ENCODE measurements around the gene SCGB1A1.

The SCGB1A1 gene

DNA sequence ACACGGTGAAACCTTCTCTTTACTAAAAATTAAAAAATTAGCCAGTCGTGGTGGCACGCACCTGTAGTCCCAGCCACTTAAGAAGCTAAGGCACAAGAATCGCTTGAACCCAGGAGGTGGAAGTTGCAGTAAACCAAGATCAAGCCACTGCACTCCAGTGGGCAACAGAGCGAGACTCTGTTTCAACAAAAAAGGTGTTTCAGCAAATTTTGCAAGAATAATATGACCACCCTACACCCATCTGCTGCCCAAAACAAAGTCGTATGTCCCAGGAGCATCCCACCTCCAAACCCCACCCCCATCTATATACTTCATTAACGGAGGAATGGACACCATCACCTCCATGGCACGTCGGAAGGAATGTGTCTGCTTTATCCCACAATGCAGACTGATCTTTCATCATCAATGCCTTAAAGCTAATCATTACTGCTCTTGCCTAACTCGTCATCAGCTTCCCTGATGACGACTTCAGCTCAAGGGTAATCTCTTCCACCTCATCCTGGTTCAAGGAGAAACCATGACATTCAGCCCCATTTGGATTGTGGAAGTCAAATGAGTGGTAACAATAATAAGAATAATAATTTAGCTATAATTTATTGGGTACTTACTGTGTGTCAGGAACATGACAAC is 34.1 kb downstream of the SCGB1A1 start:
- TF ChIP-seq, protein P1, sequence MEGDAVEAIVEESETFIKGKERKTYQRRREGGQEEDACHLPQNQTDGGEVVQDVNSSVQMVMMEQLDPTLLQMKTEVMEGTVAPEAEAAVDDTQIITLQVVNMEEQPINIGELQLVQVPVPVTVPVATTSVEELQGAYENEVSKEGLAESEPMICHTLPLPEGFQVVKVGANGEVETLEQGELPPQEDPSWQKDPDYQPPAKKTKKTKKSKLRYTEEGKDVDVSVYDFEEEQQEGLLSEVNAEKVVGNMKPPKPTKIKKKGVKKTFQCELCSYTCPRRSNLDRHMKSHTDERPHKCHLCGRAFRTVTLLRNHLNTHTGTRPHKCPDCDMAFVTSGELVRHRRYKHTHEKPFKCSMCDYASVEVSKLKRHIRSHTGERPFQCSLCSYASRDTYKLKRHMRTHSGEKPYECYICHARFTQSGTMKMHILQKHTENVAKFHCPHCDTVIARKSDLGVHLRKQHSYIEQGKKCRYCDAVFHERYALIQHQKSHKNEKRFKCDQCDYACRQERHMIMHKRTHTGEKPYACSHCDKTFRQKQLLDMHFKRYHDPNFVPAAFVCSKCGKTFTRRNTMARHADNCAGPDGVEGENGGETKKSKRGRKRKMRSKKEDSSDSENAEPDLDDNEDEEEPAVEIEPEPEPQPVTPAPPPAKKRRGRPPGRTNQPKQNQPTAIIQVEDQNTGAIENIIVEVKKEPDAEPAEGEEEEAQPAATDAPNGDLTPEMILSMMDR (IDR thresholded peaks at IDR 0.05; ENCODE audit: control insufficient read depth, extremely low read depth, insufficient read depth): no peak
- H3K4me3 ChIP-seq (ENCODE audit: low read depth, low read length): no peak overlapping the region
- no peak for DNase-seq (ENCODE audit: low read depth)

DNA sequence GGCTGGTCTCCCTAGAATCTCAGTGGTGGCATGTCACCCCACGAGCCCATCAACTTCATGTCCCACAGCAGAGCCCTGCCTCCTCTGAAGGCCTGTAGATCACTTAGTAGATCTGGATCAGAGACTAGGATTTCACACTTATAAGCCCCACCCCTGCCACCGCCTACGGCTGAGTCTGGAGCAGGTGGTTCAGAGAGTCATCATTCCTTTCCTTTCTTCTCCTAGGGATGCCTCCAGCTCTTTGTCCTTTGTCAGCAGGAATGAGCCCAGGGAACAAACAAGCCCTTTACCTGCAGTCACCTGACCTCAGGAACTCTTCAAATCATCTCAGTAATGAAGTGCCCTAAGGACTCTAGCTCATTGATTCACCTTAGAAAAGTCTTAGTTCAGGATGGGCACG is 37.8 kb downstream of the SCGB1A1 start:
- DNase-seq (ENCODE audit: low read depth): no peak
- TF ChIP-seq, protein P1 (IDR thresholded peaks at IDR 0.05; ENCODE audit: control insufficient read depth, extremely low read depth, insufficient read depth): no peak
- no peak overlapping the region for H3K4me3 ChIP-seq (ENCODE audit: low read depth, low read length)

DNA sequence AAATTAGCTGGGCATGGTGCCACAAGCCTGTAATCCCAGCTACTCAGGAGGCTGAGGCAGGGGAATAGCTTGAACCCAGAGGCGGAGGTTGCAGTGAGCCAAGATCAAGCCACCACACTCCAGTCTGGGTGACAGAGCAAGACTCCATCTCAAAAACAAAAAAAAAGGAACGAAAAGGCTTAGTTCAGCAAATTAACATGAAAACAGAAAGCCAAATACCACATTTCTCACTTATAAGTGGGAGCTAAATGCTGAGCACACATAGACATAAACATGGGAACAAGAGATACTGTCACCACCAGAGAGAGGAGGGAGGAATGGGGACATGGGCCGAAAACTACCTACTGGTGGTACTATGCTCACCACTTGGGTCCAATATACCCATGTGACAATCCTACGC is 38.6 kb downstream of the SCGB1A1 start:
- H3K4me3 ChIP-seq (ENCODE audit: low read depth, low read length): no peak overlapping the region
- TF ChIP-seq, protein P1 (IDR thresholded peaks at IDR 0.05; ENCODE audit: control insufficient read depth, extremely low read depth, insufficient read depth): no peak
- DNase-seq (ENCODE audit: low read depth): no peak

DNA sequence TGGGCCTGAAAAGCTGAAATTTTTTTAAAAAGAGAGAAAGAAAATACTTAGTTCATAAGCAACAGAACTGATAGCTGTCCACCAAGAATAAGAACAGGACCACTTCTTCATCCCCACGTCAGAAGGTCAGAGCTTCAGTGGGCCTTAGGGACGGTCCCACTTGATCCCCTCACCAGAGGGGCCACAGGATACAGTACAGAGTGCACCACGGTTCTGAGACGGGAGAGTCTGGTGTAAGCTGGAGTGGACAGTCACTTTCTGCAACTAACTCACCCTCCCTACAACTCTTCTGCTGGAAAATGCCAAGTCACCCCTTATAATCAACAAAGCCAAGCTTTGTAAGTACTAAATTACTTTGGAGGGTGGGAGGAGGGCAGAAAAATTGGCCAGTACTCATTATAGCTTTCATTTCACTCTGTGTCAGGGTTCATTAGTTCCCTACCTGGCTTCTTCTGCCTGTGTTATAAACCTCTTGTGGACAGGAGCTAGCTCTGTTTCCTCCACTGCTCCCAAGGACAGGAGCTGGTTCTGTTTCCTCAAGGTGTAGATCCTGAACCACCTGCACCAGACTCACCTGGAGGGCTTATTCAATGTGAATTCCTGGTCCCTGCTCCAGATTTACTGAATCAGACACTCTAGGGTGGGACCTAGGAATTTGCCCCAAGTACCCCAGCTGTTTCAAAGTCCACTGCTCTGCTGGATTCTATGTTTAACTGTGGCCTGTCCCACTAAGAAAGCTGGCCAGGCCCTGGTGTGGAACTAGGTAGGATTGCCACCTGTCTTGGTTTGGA is 39.6 kb downstream of the SCGB1A1 start:
- DNase-seq (ENCODE audit: low read depth): no peak
- no peak overlapping the region for H3K4me3 ChIP-seq (ENCODE audit: low read depth, low read length)
- TF ChIP-seq, protein P1 (IDR thresholded peaks at IDR 0.05; ENCODE audit: control insufficient read depth, extremely low read depth, insufficient read depth): no peak

DNA sequence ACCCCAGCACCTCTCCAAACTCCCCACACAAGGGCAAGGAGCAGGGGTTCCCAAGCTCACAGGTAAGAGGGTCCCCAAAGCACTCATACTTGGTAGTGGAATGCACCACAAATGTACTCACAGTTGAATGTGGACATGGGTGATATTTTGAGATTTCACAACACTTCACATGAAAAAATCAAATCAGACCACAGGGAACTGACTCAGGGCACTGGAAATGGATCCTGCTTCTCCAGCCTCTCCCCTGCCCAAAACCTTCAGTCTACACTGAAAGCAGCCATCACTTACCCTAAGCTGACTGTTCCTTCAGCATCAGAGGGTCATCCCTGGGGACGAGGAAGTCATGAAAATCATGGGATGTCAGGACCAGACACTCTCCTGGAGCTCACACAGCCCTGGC is 40.2 kb downstream of the SCGB1A1 start:
- no peak for DNase-seq (ENCODE audit: low read depth)

DNA sequence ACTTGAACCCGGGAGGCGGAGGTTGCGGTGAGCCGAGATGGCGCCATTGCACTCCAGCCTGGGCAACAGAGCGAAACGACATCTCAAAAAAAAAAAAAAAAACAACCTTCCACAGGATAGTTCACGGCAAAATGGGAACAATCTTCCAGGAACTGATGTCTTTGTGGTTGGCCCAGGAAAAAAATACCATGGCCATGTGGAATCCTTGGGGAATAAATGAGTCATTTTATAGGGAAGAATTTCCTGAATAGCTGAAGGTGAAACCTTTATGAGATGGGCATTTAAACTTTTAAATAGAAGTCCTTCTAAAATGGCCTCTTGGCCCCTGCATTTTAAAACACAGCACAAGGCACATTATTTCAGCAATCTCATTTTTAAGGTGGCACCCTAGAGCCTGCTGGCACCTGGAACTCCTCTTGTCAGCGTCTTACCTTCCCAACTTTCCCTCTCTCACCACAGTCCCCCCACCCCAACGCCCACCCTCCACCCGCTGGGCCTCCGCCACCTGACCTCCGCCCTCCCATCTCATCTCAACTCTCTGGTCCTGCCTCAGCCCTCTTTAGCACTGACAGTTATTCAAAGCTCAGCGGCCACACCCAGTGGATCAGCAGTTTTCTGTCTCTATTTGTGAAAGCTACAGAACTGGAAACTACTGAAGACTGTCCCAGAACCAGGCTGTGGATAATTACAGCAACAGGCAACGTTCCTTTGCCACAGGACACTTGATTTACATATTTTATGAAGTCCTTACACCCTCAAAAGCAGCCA is 43.1 kb downstream of the SCGB1A1 start:
- TF ChIP-seq, protein P1 (IDR thresholded peaks at IDR 0.05; ENCODE audit: control insufficient read depth, extremely low read depth, insufficient read depth): no peak
- no peak overlapping the region for H3K4me3 ChIP-seq (ENCODE audit: low read depth, low read length)
- DNase-seq (ENCODE audit: low read depth): no peak

More for the DNA sequence above, 40.2 kb downstream of the SCGB1A1 start:
- no peak overlapping the region for H3K4me3 ChIP-seq (ENCODE audit: low read depth, low read length)
- TF ChIP-seq, protein P1 (IDR thresholded peaks at IDR 0.05; ENCODE audit: control insufficient read depth, extremely low read depth, insufficient read depth): no peak
